Caco-2 (cell line): Measurements from ENCODE around the gene CDKN2B-AS1. TPM values are rescaled to one million over a fixed set of nuclear protein-coding genes. Genes with fewer than 3 reads are reported as not detected.

Experiments
- BruUV-seq: library from RNA; stranded (reverse); fragments of 400-500 nt; replicated peaks from 2 replicates; lab custom pipeline; 2021; lab: Mats Ljungman, UMichigan
- CTCF ChIA-PET: fragments of 300-600 bp; sonication (Branson Sonifier 250); formaldehyde crosslinking; loops from one replicate; lab custom pipeline; 2022; ENCODE audit warnings: antibody characterized with exemption; lab: Charles Lee
- POLR2A ChIA-PET: fragments of 300-600 bp; sonication (Branson Sonifier 250); formaldehyde crosslinking; loops from one replicate; lab custom pipeline; 2022; ENCODE audit warnings: antibody characterized with exemption; lab: Charles Lee
- DNase-seq, 2 experiments: peaks; one replicate each; pipeline versions ENCODE4 v3.0.0 to v3.0.0-alpha.2; 2020 to 2022
- H3K27me3 ChIP-seq: replicated peaks from 2 replicates; pipeline ENCODE4 v1.6.0; 2011; ENCODE audit warnings: low read length; ENCODE audit not compliant: control insufficient read depth, insufficient read depth
- H3K36me3 ChIP-seq: 2 replicates; pipeline ENCODE4 v1.5.1; 2011; ENCODE audit warnings: low read length; ENCODE audit not compliant: control insufficient read depth, insufficient read depth
- H3K4me1 ChIP-seq: fragments of 250-450 bp; sonication (Bioruptor Pico); 2 replicates; pipeline ENCODE4 v1.5.1; 2020; ENCODE audit warnings: mild to moderate bottlenecking
- H3K4me3 ChIP-seq: 2 replicates; pipeline ENCODE4 v1.5.1; 2011; ENCODE audit warnings: low read depth, mild to moderate bottlenecking, control low read depth, low read length
- H3K9me3 ChIP-seq: fragments of 250-450 bp; sonication (Bioruptor Pico); 2 replicates; pipeline ENCODE4 v1.5.1; 2020; ENCODE audit warnings: mild to moderate bottlenecking, moderate library complexity
- H3K27ac Mint-ChIP-seq: one replicate; pipeline ENCODE4 v1.8.0; 2022; ENCODE audit warnings: mixed read lengths; ENCODE audit not compliant: unreplicated experiment
- H3K27me3 Mint-ChIP-seq: one replicate; pipeline ENCODE4 v1.8.0; 2022; ENCODE audit warnings: mixed read lengths; ENCODE audit not compliant: insufficient read depth, unreplicated experiment
- H3K36me3 Mint-ChIP-seq: one replicate; pipeline ENCODE4 v1.8.0; 2022; ENCODE audit warnings: mild to moderate bottlenecking, mixed read lengths; ENCODE audit not compliant: insufficient read depth, unreplicated experiment
- H3K4me1 Mint-ChIP-seq: one replicate; pipeline ENCODE4 v1.8.0; 2022; ENCODE audit warnings: low read depth, mixed read lengths; ENCODE audit not compliant: unreplicated experiment
- H3K4me3 Mint-ChIP-seq: one replicate; pipeline ENCODE4 v1.8.0; 2022; ENCODE audit warnings: mild to moderate bottlenecking, moderate library complexity, mixed read lengths; ENCODE audit not compliant: unreplicated experiment
- H3K9me3 Mint-ChIP-seq: one replicate; pipeline ENCODE4 v1.8.0; 2022; ENCODE audit warnings: mixed read lengths; ENCODE audit not compliant: unreplicated experiment
- CTCF ChIP-seq, 2 experiments: fragments of 200-600 bp in 1 of 2; IDR thresholded peaks; 1 replicate in 1 of 2; 2 replicates in 1 of 2; pipeline versions ENCODE4 v1.5.1 to v1.8.0; 2011 to 2022; ENCODE audit warnings: antibody characterized with exemption in 1 of 2, control low read depth in 1 of 2, inconsistent platforms in 1 of 2, low read depth in 1 of 2, low read length in 1 of 2, mild to moderate bottlenecking in 1 of 2, moderate library complexity in 1 of 2; ENCODE audit not compliant: insufficient read depth in 1 of 2, severe bottlenecking in 1 of 2, unreplicated experiment in 1 of 2
- intact Hi-C: fragments of 100-400 bp; cut with micrococcal nuclease; formaldehyde crosslinking; loops from one replicate; pipeline ENCODE4 v1.10.0; 2022; ENCODE audit not compliant: unreplicated experiment
- total RNA-seq: library from RNA; stranded (reverse); gene quantifications from 2 replicates; pipeline ENCODE4 v1.2.3, GENCODE V29; 2022

Gene CDKN2B-AS1
- total RNA-seq, 1 experiment from 2014 or later: 1.2 TPM

- Mint-ChIP-seq H3K9me3 (no peaks in the 10 kb centered on the region), H3K4me1 (no peaks in the 10 kb centered on the region), H3K27me3 (no peaks in the 10 kb centered on the region), H3K36me3 (peaks cover 5% of the 10 kb centered on the region), H3K4me3 (no peak overlapping the region), H3K27ac (no peak overlapping the region)
- no peak for DNase-seq
- Histone ChIP-seq H3K27me3 (no peaks in the 10 kb centered on the region), H3K4me1 (no peaks in the 10 kb centered on the region), H3K36me3 (no peaks in the 10 kb centered on the region), H3K4me3 (no peak overlapping the region), H3K9me3 (no peaks in the 10 kb centered on the region)
- BruUV-seq: no TSS peak
- intact Hi-C loops: loop anchor here (10.0 kb wide), 1 partner anchor 91 kb away; no protein-coding TSS in a partner anchor
- POLR2A ChIA-PET: no interaction called here
- TF ChIP-seq CTCF (IDR thresholded peaks at IDR 0.05; ENCODE audit: insufficient read depth in 1 of 2, low read depth in 1 of 2, low read length in 1 of 2, severe bottlenecking in 1 of 2, unreplicated experiment in 1 of 2): no peak
- CTCF ChIA-PET: no interaction called here
Measured at GRCh38 chr9:21966140-21966851, 28.3 kb upstream of the CDKN2B-AS1 start.

- H3K36me3 ChIP-seq: no peaks in the 10 kb centered on the region
- ChIA-PET CTCF (no interaction called here), POLR2A (no interaction called here)
- Mint-ChIP-seq H3K27ac (no peak overlapping the region), H3K36me3 (peaks cover 5% of the 10 kb centered on the region), H3K4me1 (no peaks in the 10 kb centered on the region), H3K9me3 (no peaks in the 10 kb centered on the region), H3K4me3 (no peak overlapping the region), H3K27me3 (no peaks in the 10 kb centered on the region)
- H3K4me3 ChIP-seq: no peak overlapping the region
- no peak for TF ChIP-seq CTCF (IDR thresholded peaks at IDR 0.05; ENCODE audit: insufficient read depth in 1 of 2, low read depth in 1 of 2, low read length in 1 of 2, severe bottlenecking in 1 of 2, unreplicated experiment in 1 of 2)
- no peaks in the 10 kb centered on the region for H3K27me3 ChIP-seq
- no peak for DNase-seq
- H3K4me1 ChIP-seq: no peaks in the 10 kb centered on the region
- H3K9me3 ChIP-seq: no peaks in the 10 kb centered on the region
- intact Hi-C loops: loop anchor here (10.0 kb wide), 1 partner anchor 92 kb away; no protein-coding TSS in a partner anchor
- no TSS peak for BruUV-seq
Measured at GRCh38 chr9:21967169-21967568, 27.4 kb upstream of the CDKN2B-AS1 start.

GRCh38 chr9:21967702-21968101 lies 26.9 kb upstream of the CDKN2B-AS1 start:
- Mint-ChIP-seq H3K27ac (no peak overlapping the region), H3K36me3 (peaks cover 5% of the 10 kb centered on the region), H3K4me3 (no peak overlapping the region), H3K4me1 (no peaks in the 10 kb centered on the region), H3K27me3 (no peaks in the 10 kb centered on the region), H3K9me3 (no peaks in the 10 kb centered on the region)
- Histone ChIP-seq H3K4me3 (no peak overlapping the region), H3K9me3 (no peaks in the 10 kb centered on the region), H3K27me3 (no peaks in the 10 kb centered on the region), H3K36me3 (no peaks in the 10 kb centered on the region), H3K4me1 (no peaks in the 10 kb centered on the region)
- CTCF ChIA-PET: interaction anchor here (0.6 kb wide), 1 partner anchor 112 kb away, joined by 3 read pairs; no protein-coding TSS in a partner anchor
- intact Hi-C loops: loop anchor here (10.0 kb wide), 1 partner anchor 93 kb away; no protein-coding TSS in a partner anchor
- no peak for TF ChIP-seq CTCF (IDR thresholded peaks at IDR 0.05; ENCODE audit: insufficient read depth in 1 of 2, low read depth in 1 of 2, low read length in 1 of 2, severe bottlenecking in 1 of 2, unreplicated experiment in 1 of 2)
- POLR2A ChIA-PET: no interaction called here
- BruUV-seq: no TSS peak
- no peak for DNase-seq
